Esophagus squamous epithelium (tissue), 4 donors: ENCODE measurements around the gene GMEB2.

Experiments used
- CTCF ChIP-seq, 6 experiments: fragments of 450-650 bp in 4 of 6; fragments of 200-600 bp in 2 of 6; sonication (generic) in 2 of 6; IDR thresholded peaks; one replicate each; pipeline ENCODE4 v1.5.1; 2016 to 2019; ENCODE audit warnings: antibody characterized with exemption in 6 of 6, mild to moderate bottlenecking in 4 of 6, moderate library complexity in 4 of 6
- POLR2A ChIP-seq, 4 donors: fragments of 450-650 bp; IDR thresholded peaks; one replicate each; pipeline ENCODE4 v1.6.1; 2017; ENCODE audit warnings: antibody characterized with exemption in 4 of 4, mild to moderate bottlenecking in 4 of 4, moderate library complexity in 3 of 4

GRCh38 chr20:63636752-63637628 is 10.1 kb upstream of the GMEB2 start:
- no peak for TF ChIP-seq CTCF (IDR thresholded peaks at IDR 0.05)
- TF ChIP-seq POLR2A (IDR thresholded peaks at IDR 0.05): no peak
